Measurements from ENCODE around the gene MYO3B. TPM values are rescaled to one million over a fixed set of nuclear protein-coding genes. Genes with fewer than 3 reads are reported as not detected.

The MYO3B gene
- total and polyA plus RNA-seq, 2 of the 8 experiments (the other 6 are each of a cell fraction or from before 2014, with no cell fraction given) = 0.17 to 0.19 TPM

DNA sequence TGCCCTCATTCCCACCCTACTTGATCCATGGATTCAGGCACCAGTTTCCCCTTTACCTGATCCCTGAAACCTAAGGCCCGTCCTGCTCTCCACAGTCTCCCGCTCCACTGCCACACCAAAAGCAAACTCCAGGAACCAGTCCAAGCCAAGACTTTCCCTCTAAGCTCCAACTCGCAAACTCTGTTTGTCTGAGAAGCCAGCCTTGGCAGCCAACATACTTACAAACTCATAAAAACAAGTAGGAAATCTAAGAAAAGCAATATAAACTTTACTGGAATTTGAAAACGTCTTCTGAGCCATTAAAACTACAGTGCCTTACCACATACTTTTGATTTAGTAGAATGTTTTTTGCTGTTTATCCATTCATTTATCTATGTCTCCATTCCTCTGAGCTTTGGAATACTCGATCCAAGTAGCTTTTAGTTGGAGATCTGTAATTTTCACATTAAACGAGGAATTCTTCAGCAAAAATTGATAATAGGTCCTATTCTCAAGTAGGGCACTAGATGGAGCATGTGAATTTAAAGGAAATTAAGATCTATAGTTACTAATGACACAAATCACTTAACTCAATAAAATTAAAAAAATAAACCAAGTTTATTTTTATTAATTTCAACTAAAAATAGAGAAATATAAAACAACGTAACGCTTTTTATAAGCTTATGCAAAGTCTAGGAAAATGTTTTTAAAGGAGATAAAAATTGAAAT lies 199.7 kb downstream of the MYO3B start (continued):
- TF ChIP-seq, protein P1, sequence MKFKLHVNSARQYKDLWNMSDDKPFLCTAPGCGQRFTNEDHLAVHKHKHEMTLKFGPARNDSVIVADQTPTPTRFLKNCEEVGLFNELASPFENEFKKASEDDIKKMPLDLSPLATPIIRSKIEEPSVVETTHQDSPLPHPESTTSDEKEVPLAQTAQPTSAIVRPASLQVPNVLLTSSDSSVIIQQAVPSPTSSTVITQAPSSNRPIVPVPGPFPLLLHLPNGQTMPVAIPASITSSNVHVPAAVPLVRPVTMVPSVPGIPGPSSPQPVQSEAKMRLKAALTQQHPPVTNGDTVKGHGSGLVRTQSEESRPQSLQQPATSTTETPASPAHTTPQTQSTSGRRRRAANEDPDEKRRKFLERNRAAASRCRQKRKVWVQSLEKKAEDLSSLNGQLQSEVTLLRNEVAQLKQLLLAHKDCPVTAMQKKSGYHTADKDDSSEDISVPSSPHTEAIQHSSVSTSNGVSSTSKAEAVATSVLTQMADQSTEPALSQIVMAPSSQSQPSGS (IDR thresholded peaks at IDR 0.05; ENCODE audit: low read length) = no peak
- no peak for TF ChIP-seq TBP (IDR thresholded peaks at IDR 0.05; ENCODE audit: low read depth, low read length)
- TF ChIP-seq EGR1 (IDR thresholded peaks at IDR 0.05; ENCODE audit: borderline replicate concordance, low read depth, low read length) = no peak
- no peak for TF ChIP-seq ZNF274 (IDR thresholded peaks at IDR 0.05; ENCODE audit: borderline replicate concordance, extremely low read depth, low read length)
- no peak for TF ChIP-seq KDM5A (IDR thresholded peaks at IDR 0.05; ENCODE audit: low read length)
- TF ChIP-seq BRCA1 (IDR thresholded peaks at IDR 0.05; ENCODE audit: low read depth, low read length) = no peak
- TF ChIP-seq CBX8 (IDR thresholded peaks at IDR 0.05; ENCODE audit: borderline replicate concordance, low read depth, low read length) = no peak
- TF ChIP-seq TEAD4 (IDR thresholded peaks at IDR 0.05; ENCODE audit: low read depth, low read length) = no peak
